GM23248 (cell line): ENCODE measurements around the gene LHX5. TPM values are rescaled to one million over a fixed set of nuclear protein-coding genes. Genes with fewer than 3 reads are reported as not detected.

Source experiments
- DNase-seq: peaks from one replicate; pipeline ENCODE4 v3.0.0-alpha.2; 2015
- H2AFZ ChIP-seq: fragments of 200-600 bp; sonication (generic); 2 replicates; pipeline ENCODE4 v1.6.1; 2016; ENCODE audit warnings: antibody characterized with exemption
- H3F3A ChIP-seq: fragments of 200-600 bp; sonication (generic); 2 replicates; pipeline ENCODE4 v1.6.1; 2016; ENCODE audit warnings: mild to moderate bottlenecking, antibody characterized with exemption, mixed run types; ENCODE audit not compliant: insufficient read depth
- H3K27ac ChIP-seq: fragments of 200-600 bp; sonication (generic); 2 replicates; pipeline ENCODE4 v1.5.1; 2016; ENCODE audit warnings: mild to moderate bottlenecking
- H3K27me3 ChIP-seq: fragments of 200-600 bp; sonication (generic); replicated peaks from 2 replicates; pipeline ENCODE4 v1.6.1; 2016; ENCODE audit warnings: mild to moderate bottlenecking; ENCODE audit not compliant: insufficient read depth
- H3K36me3 ChIP-seq: fragments of 200-600 bp; sonication (generic); 2 replicates; pipeline ENCODE4 v1.6.1; 2016; ENCODE audit warnings: low read depth, mild to moderate bottlenecking
- H3K4me1 ChIP-seq: fragments of 200-600 bp; sonication (generic); 2 replicates; pipeline ENCODE4 v1.6.1; 2016; ENCODE audit warnings: mild to moderate bottlenecking; ENCODE audit not compliant: insufficient read depth
- H3K4me2 ChIP-seq: fragments of 200-600 bp; sonication (generic); one replicate; pipeline ENCODE4 v1.6.1; 2016; ENCODE audit warnings: mild to moderate bottlenecking; ENCODE audit not compliant: unreplicated experiment
- H3K4me3 ChIP-seq: fragments of 200-600 bp; sonication (generic); 2 replicates; pipeline ENCODE4 v1.5.1; 2016; ENCODE audit warnings: mild to moderate bottlenecking
- H3K79me2 ChIP-seq: fragments of 200-600 bp; sonication (generic); 2 replicates; pipeline ENCODE4 v1.6.1; 2016; ENCODE audit warnings: mild to moderate bottlenecking; ENCODE audit not compliant: insufficient read depth
- H3K9ac ChIP-seq: fragments of 200-600 bp; sonication (generic); 2 replicates; pipeline ENCODE4 v1.6.1; 2016; ENCODE audit warnings: mild to moderate bottlenecking
- H3K9me2 ChIP-seq: fragments of 200-600 bp; sonication (generic); 2 replicates; pipeline ENCODE4 v1.6.1; 2016; ENCODE audit warnings: mixed run types, mild to moderate bottlenecking, moderate library complexity; ENCODE audit not compliant: insufficient read depth
- H3K9me3 ChIP-seq: fragments of 200-600 bp; sonication (generic); one replicate; pipeline ENCODE4 v1.6.1; 2017; ENCODE audit warnings: low read depth
- H4K20me1 ChIP-seq: fragments of 200-600 bp; sonication (generic); 2 replicates; pipeline ENCODE4 v1.6.0; 2016; ENCODE audit not compliant: insufficient read depth
- EZH2 ChIP-seq: fragments of 200-600 bp; sonication (generic); IDR thresholded peaks from 2 replicates; pipeline ENCODE4 v1.6.1; 2018; ENCODE audit warnings: antibody characterized with exemption, mild to moderate bottlenecking; ENCODE audit not compliant: insufficient read depth, poor library complexity, severe bottlenecking
- EZH2phosphoT487 ChIP-seq: fragments of 200-600 bp; sonication (generic); IDR thresholded peaks from 2 replicates; pipeline ENCODE4 v1.6.1; 2018; ENCODE audit warnings: antibody characterized with exemption, moderate library complexity, mild to moderate bottlenecking, low read depth; ENCODE audit not compliant: insufficient read depth
- WGBS, 2 experiments: methylation state at CpG; one replicate each; pipeline ENCODE4 v1.1.6; 2015 to 2017; ENCODE audit warnings: low lambda C conversion rate in 2 of 2, low coverage in 1 of 2; ENCODE audit errors: missing lambda C conversion rate in 2 of 2; 5-methylcytosine and 5-hydroxymethylcytosine counted together
- in situ Hi-C: fragments of 300-500 bp; cut with MboI; formaldehyde crosslinking; loops from 2 replicates; pipeline ENCODE4 v1.15.0; 2020
- polyA plus RNA-seq: library from polyadenylated mRNA; unstranded; fragments of >200 nt; fragmentation: Nextera tagmentation; extraction: Ambion mirVana; gene quantifications from 2 replicates; pipeline ENCODE4 v1.2.1, GENCODE V29; 2016
- total RNA-seq: library from RNA; depleted of rRNA; stranded (reverse); fragments of >200 nt; shearing (Covaris generic); gene quantifications from 2 replicates; pipeline ENCODE4 v1.2.3, GENCODE V29; 2014

The LHX5 gene
- total and polyA plus RNA-seq, 2 experiments from 2014 or later: not detected

DNA sequence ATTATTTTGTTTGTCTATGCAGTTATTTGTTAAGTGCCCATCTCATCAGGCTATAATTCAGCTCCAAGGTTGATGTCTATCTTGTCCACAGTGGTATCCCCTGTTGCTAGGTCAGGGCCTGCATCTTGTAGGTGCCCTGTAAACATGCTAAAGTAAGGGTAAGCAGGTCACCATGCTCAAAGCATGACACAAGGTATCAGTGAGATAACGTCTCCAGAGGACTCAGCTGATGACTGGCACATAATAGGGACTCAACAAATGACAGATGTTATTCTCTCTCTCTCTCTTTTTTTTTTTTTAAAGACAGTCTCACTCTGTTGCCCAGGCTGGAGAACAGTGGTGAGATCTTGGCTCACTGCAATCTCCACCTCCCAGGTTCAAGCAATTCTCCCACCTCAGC is 47.2 kb downstream of the LHX5 start:
- WGBS, 2 experiments: 67 to 93% methylated on average over 1 of the region's 1 CpG
- in situ Hi-C loops: loop anchor here (10.0 kb wide), 1 partner anchor 230 kb away; no protein-coding TSS in a partner anchor

GRCh38 chr12:113422886-113423669 is 48.6 kb downstream of the LHX5 start:
- in situ Hi-C loops: loop anchor here (10.0 kb wide), 1 partner anchor 228 kb away; no protein-coding TSS in a partner anchor
- TF ChIP-seq EZH2 (no peak), EZH2phosphoT487 (no peak)
- 68 to 70% methylated on average over 6 of the region's 6 CpGs for WGBS, 2 experiments
- Histone ChIP-seq H3K27me3 (no peaks in the 10 kb centered on the region), H3K36me3 (no peaks in the 10 kb centered on the region), H4K20me1 (no peaks in the 10 kb centered on the region), H2AFZ (0 out of 2 replicates have a peak overlapping the region, but pooled peaks have one; percentile 77), H3K9ac (peak overlapping the region; percentile 87), H3K4me1 (0 out of 2 replicates have a peak, but pooled peaks cover 5% of the 10 kb centered on the region), H3F3A (no peaks in the 10 kb centered on the region), H3K27ac (no peak overlapping the region), H3K4me2 (peak overlapping the region; percentile 91), H3K9me3 (no peaks in the 10 kb centered on the region), H3K4me3 (peak overlapping the region; percentile 78), H3K9me2 (no peaks in the 10 kb centered on the region), H3K79me2 (no peaks in the 10 kb centered on the region)
- no peak for DNase-seq

More for the DNA sequence above, 47.2 kb downstream of the LHX5 start:
- Histone ChIP-seq H3K9ac (no peak overlapping the region), H4K20me1 (no peaks in the 10 kb centered on the region), H3K4me2 (no peak overlapping the region), H3F3A (no peaks in the 10 kb centered on the region), H3K27ac (no peak overlapping the region), H3K36me3 (no peaks in the 10 kb centered on the region), H3K4me3 (no peak overlapping the region), H3K4me1 (0 out of 2 replicates have a peak, but pooled peaks cover 5% of the 10 kb centered on the region), H3K79me2 (no peaks in the 10 kb centered on the region), H3K27me3 (no peaks in the 10 kb centered on the region), H3K9me2 (no peaks in the 10 kb centered on the region), H2AFZ (no peak overlapping the region), H3K9me3 (no peaks in the 10 kb centered on the region)
- no peak for DNase-seq
- TF ChIP-seq EZH2phosphoT487: no peak
- TF ChIP-seq EZH2: no peak

- H3K9me3 ChIP-seq: no peaks in the 10 kb centered on the region
- H3K27me3 ChIP-seq: no peaks in the 10 kb centered on the region
- H3K9me2 ChIP-seq: no peaks in the 10 kb centered on the region
- peak within 1 kb of the TSS; percentile 78 for H3K4me3 ChIP-seq
- H3K9ac ChIP-seq: peak within 1 kb of the TSS; percentile 87
- H3F3A ChIP-seq: no peaks in the 10 kb centered on the region
- H3K36me3 ChIP-seq: no peaks in the 10 kb centered on the region
- H3K4me1 ChIP-seq: 0 out of 2 replicates have a peak, but pooled peaks cover 5% of the 10 kb centered on the region
- peak within 1 kb of the TSS; percentile 91 for H3K4me2 ChIP-seq
- peak; percentile 89 for DNase-seq
- 3 to 4% methylated on average over 12 to 13 of the region's 13 CpGs for WGBS, 2 experiments
- H3K79me2 ChIP-seq: no peaks in the 10 kb centered on the region
- in situ Hi-C loops: loop anchor here (10.0 kb wide), 1 partner anchor 227 kb away; no protein-coding TSS in a partner anchor
- no peak for TF ChIP-seq EZH2
- no peak for TF ChIP-seq EZH2phosphoT487
- no peaks in the 10 kb centered on the region for H4K20me1 ChIP-seq
- peak within 1 kb of the TSS; percentile 5; the same call in 1 of the 2 replicates for H3K27ac ChIP-seq
- peak within 1 kb of the TSS; percentile 77 for H2AFZ ChIP-seq
Observed at GRCh38 chr12:113422030-113422885, 49.4 kb downstream of the LHX5 start, which contains the start of gene SDSL. Gene SDSL (plus strand): TSS chr12:113422380. CDS start chr12:113427983, 5,603 bp downstream.
